H9 (cell line): Measurements from ENCODE around the gene RARS2. TPM values are rescaled to one million over a fixed set of nuclear protein-coding genes. Genes with fewer than 3 reads are reported as not detected.

Experiments
- DNase-seq: peaks from one replicate; pipeline ENCODE4 v3.0.0-alpha.2; 2017
- H2AFZ ChIP-seq: one replicate; pipeline ENCODE4 v1.6.1; 2013; ENCODE audit warnings: mild to moderate bottlenecking, low read length, control low read depth, moderate library complexity
- H2AK5ac ChIP-seq: 2 replicates; pipeline ENCODE4 v1.6.1; 2013; ENCODE audit warnings: low read length, control low read depth, mixed read lengths; ENCODE audit not compliant: insufficient read length
- H2BK120ac ChIP-seq: one replicate; pipeline ENCODE4 v1.6.1; 2013; ENCODE audit warnings: low read depth, mild to moderate bottlenecking, low read length, control low read depth, inconsistent platforms; ENCODE audit not compliant: poor library complexity, severe bottlenecking
- H2BK12ac ChIP-seq: 2 replicates; pipeline ENCODE4 v1.6.1; 2013; ENCODE audit warnings: low read length, control low read depth, mixed read lengths, low read depth; ENCODE audit not compliant: insufficient read length
- H2BK15ac ChIP-seq: 2 replicates; pipeline ENCODE4 v1.6.1; 2013; ENCODE audit warnings: low read depth, low read length, control low read depth
- H2BK20ac ChIP-seq: one replicate; pipeline ENCODE4 v1.6.1; 2013; ENCODE audit warnings: low read depth, mild to moderate bottlenecking, low read length, control low read depth, inconsistent platforms; ENCODE audit not compliant: poor library complexity, severe bottlenecking
- H2BK5ac ChIP-seq: 2 replicates; pipeline ENCODE4 v1.6.1; 2013; ENCODE audit warnings: low read length, control low read depth, mixed read lengths; ENCODE audit not compliant: insufficient read length
- H3K14ac ChIP-seq: 2 replicates; pipeline ENCODE4 v1.6.1; 2013; ENCODE audit warnings: low read length, control low read depth; ENCODE audit not compliant: insufficient read depth
- H3K18ac ChIP-seq: 2 replicates; pipeline ENCODE4 v1.6.1; 2013; ENCODE audit warnings: low read depth, mild to moderate bottlenecking, mixed read lengths, low read length, control low read depth; ENCODE audit not compliant: insufficient read length
- H3K23ac ChIP-seq: 2 replicates; pipeline ENCODE4 v1.6.1; 2013; ENCODE audit warnings: low read length, control low read depth, mixed read lengths, low read depth; ENCODE audit not compliant: insufficient read length
- H3K23me2 ChIP-seq: 2 replicates; pipeline ENCODE4 v1.6.1; 2013; ENCODE audit warnings: low read depth, mild to moderate bottlenecking, mixed read lengths, low read length, control low read depth; ENCODE audit not compliant: insufficient read length, poor library complexity, severe bottlenecking
- H3K27ac ChIP-seq: 2 replicates; pipeline ENCODE4 v1.5.1; 2013; ENCODE audit warnings: low read length, control low read depth, mixed read lengths, low read depth; ENCODE audit not compliant: insufficient read length
- H3K27me3 ChIP-seq: 2 replicates; pipeline ENCODE4 v1.6.1; 2013; ENCODE audit warnings: low read length, control low read depth, inconsistent platforms; ENCODE audit not compliant: insufficient read depth
- H3K4ac ChIP-seq: 2 replicates; pipeline ENCODE4 v1.6.1; 2013; ENCODE audit warnings: low read depth, mild to moderate bottlenecking, control low read depth, inconsistent platforms, low read length, moderate library complexity
- H3K4me1 ChIP-seq: 2 replicates; pipeline ENCODE4 v1.6.1; 2013; ENCODE audit warnings: low read length, control low read depth, inconsistent platforms; ENCODE audit not compliant: insufficient read depth
- H3K4me2 ChIP-seq: 2 replicates; pipeline ENCODE4 v1.6.1; 2013; ENCODE audit warnings: low read length, control low read depth, mixed read lengths; ENCODE audit not compliant: insufficient read length, insufficient read depth
- H3K56ac ChIP-seq: 2 replicates; pipeline ENCODE4 v1.6.1; 2013; ENCODE audit warnings: low read depth, mild to moderate bottlenecking, mixed read lengths, low read length, control low read depth; ENCODE audit not compliant: insufficient read length
- H3K79me1 ChIP-seq: 2 replicates; pipeline ENCODE4 v1.6.1; 2013; ENCODE audit warnings: low read depth, mild to moderate bottlenecking, moderate library complexity, low read length, control low read depth, inconsistent platforms; ENCODE audit not compliant: insufficient read depth, poor library complexity, severe bottlenecking
- H3K79me2 ChIP-seq: 2 replicates; pipeline ENCODE4 v1.6.1; 2013; ENCODE audit warnings: low read length, control low read depth, inconsistent platforms; ENCODE audit not compliant: insufficient read depth
- H3K9ac ChIP-seq: 2 replicates; pipeline ENCODE4 v1.6.1; 2013; ENCODE audit warnings: low read length, control low read depth, mixed read lengths; ENCODE audit not compliant: insufficient read length; ENCODE audit errors: extremely low read depth
- H3K9me3 ChIP-seq: one replicate; pipeline ENCODE4 v1.6.1; 2013; ENCODE audit warnings: low read depth, low read length, inconsistent platforms; ENCODE audit not compliant: control insufficient read depth
- H3T11ph ChIP-seq: one replicate; pipeline ENCODE4 v1.6.1; 2013; ENCODE audit warnings: mild to moderate bottlenecking, low read length, control low read depth, inconsistent platforms
- H4K20me1 ChIP-seq: one replicate; pipeline ENCODE4 v1.6.1; 2013; ENCODE audit not compliant: control insufficient read depth, insufficient read length, insufficient read depth
- H4K5ac ChIP-seq: 2 replicates; pipeline ENCODE4 v1.6.1; 2013; ENCODE audit warnings: low read depth, mild to moderate bottlenecking, mixed read lengths, low read length, control low read depth; ENCODE audit not compliant: insufficient read length
- H4K8ac ChIP-seq: replicated peaks from 2 replicates; pipeline ENCODE4 v1.6.1; 2013; ENCODE audit warnings: low read length, control low read depth, mixed read lengths, low read depth; ENCODE audit not compliant: insufficient read length
- H4K91ac ChIP-seq: 2 replicates; pipeline ENCODE4 v1.6.1; 2013; ENCODE audit warnings: low read depth, mild to moderate bottlenecking, moderate library complexity, mixed read lengths, low read length, control low read depth; ENCODE audit not compliant: insufficient read length
- H3K27ac Mint-ChIP-seq, 3 experiments: 2 replicates in 2 of 3; 3 replicates in 1 of 3; pipeline ENCODE4 v1.8.0; 2020 to 2021; ENCODE audit warnings: mixed read lengths in 3 of 3, mild to moderate bottlenecking in 1 of 3, moderate library complexity in 1 of 3
- H3K27me3 Mint-ChIP-seq: 2 replicates; pipeline ENCODE4 v1.8.0; 2021; ENCODE audit warnings: low read depth, mild to moderate bottlenecking, moderate library complexity, mixed read lengths
- H3K36me3 Mint-ChIP-seq, 3 experiments: 2 replicates in 2 of 3; 3 replicates in 1 of 3; pipeline ENCODE4 v1.8.0; 2020 to 2021; ENCODE audit warnings: low read depth in 3 of 3, mixed read lengths in 3 of 3; ENCODE audit not compliant: insufficient read depth in 1 of 3
- H3K4me1 Mint-ChIP-seq, 2 experiments: 2 replicates each; pipeline ENCODE4 v1.8.0; 2020; ENCODE audit warnings: mixed read lengths in 2 of 2
- H3K4me3 Mint-ChIP-seq, 2 experiments: 2 replicates in 1 of 2; 3 replicates in 1 of 2; pipeline ENCODE4 v1.8.0; 2020 to 2021; ENCODE audit warnings: mild to moderate bottlenecking in 2 of 2, mixed read lengths in 2 of 2, moderate library complexity in 1 of 2
- H3K9me3 Mint-ChIP-seq, 2 experiments: 2 replicates in 1 of 2; 3 replicates in 1 of 2; pipeline ENCODE4 v1.8.0; 2020; ENCODE audit warnings: mild to moderate bottlenecking in 2 of 2, mixed read lengths in 2 of 2, moderate library complexity in 1 of 2
- CTCF ChIP-seq: fragments of 200-600 bp; sonication (generic); conservative IDR thresholded peaks from 3 replicates; pipeline ENCODE4 v1.8.0; 2021; ENCODE audit warnings: antibody characterized with exemption, mild to moderate bottlenecking
- WGBS: extraction: QIAGEN DNeasy Blood & Tissue Kit; methylation state at CpG from one replicate; pipeline ENCODE4 v1.1.7; 2013; ENCODE audit warnings: missing lambda C conversion rate, low lambda C conversion rate, mixed read lengths; ENCODE audit not compliant: insufficient read length; ENCODE audit errors: extremely low coverage; 5-methylcytosine and 5-hydroxymethylcytosine counted together
- total RNA-seq: library from RNA; stranded (reverse); gene quantifications from 2 replicates; pipeline ENCODE4 v1.2.1, GENCODE V29; 2021

The RARS2 gene
- total RNA-seq, 1 experiment from 2014 or later = 45.1 TPM

- Histone ChIP-seq H2BK120ac (no peak overlapping the region), H3K4ac (no peak overlapping the region), H3K9me3 (no peaks in the 10 kb centered on the region), H2BK5ac (no peak overlapping the region), H2BK12ac (no peak overlapping the region), H3K4me2 (no peak overlapping the region), H4K5ac (no peak overlapping the region), H3K14ac (no peak overlapping the region), H3K4me1 (peaks cover 2% of the 10 kb centered on the region; the same call in 1 of the 2 replicates), H4K91ac (no peak overlapping the region), H2AK5ac (no peak overlapping the region), H3K23ac (no peak overlapping the region), H3T11ph (no peak overlapping the region), H3K56ac (no peak overlapping the region), H2BK20ac (no peak overlapping the region), H4K8ac (no peak overlapping the region), H3K18ac (no peak overlapping the region), H3K27ac (no peak overlapping the region), H3K27me3 (no peaks in the 10 kb centered on the region), H2AFZ (no peak overlapping the region), H3K9ac (no peak overlapping the region), H2BK15ac (no peak overlapping the region), H4K20me1 (no peaks in the 10 kb centered on the region), H3K79me2 (peaks cover 19% of the 10 kb centered on the region), H3K79me1 (peaks cover 4% of the 10 kb centered on the region), H3K23me2 (no peaks in the 10 kb centered on the region)
- Mint-ChIP-seq H3K4me1 (peaks cover 14 to 26% of the 10 kb centered on the region in 2 experiments), H3K9me3 (no peaks in the 10 kb centered on the region), H3K27me3 (no peaks in the 10 kb centered on the region), H3K4me3 (no peak overlapping the region), H3K27ac (no peak overlapping the region; a peak in 1 of 7 replicates), H3K36me3 (peaks cover 0 to 17% (median 8%) of the 10 kb centered on the region in 3 experiments; a peak in 4 of 7 replicates)
- no peak for DNase-seq
- no peak for TF ChIP-seq CTCF
- no CpG with 5 or more reads among the region's 4 CpGs for WGBS
These were observed 17.8 kb downstream of the RARS2 start for GRCh38 chr6:87572021-87572420.
